Activated naive CD4-positive, alpha-beta T cell treated with anti-CD3 and anti-CD28 coated beads, Interleukin-2, amount 50 U/mL, for 16 hours (primary cell): ENCODE results near the gene FCMR.

Experiments
- DNase-seq: peaks from one replicate; pipeline ENCODE4 v3.0.0-alpha.2; 2020

Gene FCMR

GRCh38 chr1:206921772-206922265 lies at the start of gene FCMR:
Gene FCMR (minus strand): TSS chr1:206921941. CDS start chr1:206921854, 87 bp downstream.
- no peak for DNase-seq

GRCh38 chr1:206971029-206971655 lies 49.4 kb upstream of the FCMR start:
- no peak for DNase-seq

- no peak for DNase-seq
These were observed 48.7 kb upstream of the FCMR start, which contains the start of gene FCAMR for GRCh38 chr1:206970446-206970845. Gene FCAMR (minus strand): TSS chr1:206970460. CDS start chr1:206970125, 335 bp downstream.

GRCh38 chr1:206969090-206969489 lies 47.3 kb upstream of the FCMR start:
- no peak for DNase-seq

- no peak for DNase-seq
These were observed 45.5 kb upstream of the FCMR start for GRCh38 chr1:206967096-206967849.

- no peak for DNase-seq
These were observed 44.0 kb upstream of the FCMR start for GRCh38 chr1:206965781-206966180.

GRCh38 chr1:206963740-206964139 lies 42.0 kb upstream of the FCMR start:
- DNase-seq: no peak

GRCh38 chr1:206963119-206963712 lies 41.5 kb upstream of the FCMR start:
- no peak for DNase-seq

- DNase-seq: no peak
These were observed 40.5 kb upstream of the FCMR start for GRCh38 chr1:206962272-206962671.

GRCh38 chr1:206961668-206962067 lies 39.9 kb upstream of the FCMR start:
- DNase-seq: no peak

- no peak for DNase-seq
These were observed 39.1 kb upstream of the FCMR start for GRCh38 chr1:206960676-206961386.

- no peak for DNase-seq
These were observed 36.4 kb upstream of the FCMR start for GRCh38 chr1:206958144-206958543.

GRCh38 chr1:206957639-206958038 lies 35.9 kb upstream of the FCMR start:
- DNase-seq: no peak

- DNase-seq: no peak
These were observed 34.0 kb upstream of the FCMR start for GRCh38 chr1:206955476-206956451.

- DNase-seq: no peak
These were observed 33.0 kb upstream of the FCMR start for GRCh38 chr1:206954459-206955342.

- DNase-seq: no peak
These were observed 31.9 kb upstream of the FCMR start for GRCh38 chr1:206953626-206954025.

GRCh38 chr1:206953126-206953525 lies 31.4 kb upstream of the FCMR start:
- DNase-seq: no peak

- DNase-seq: no peak
These were observed 30.4 kb upstream of the FCMR start for GRCh38 chr1:206952171-206952570.

GRCh38 chr1:206951318-206952100 lies 29.8 kb upstream of the FCMR start:
- no peak for DNase-seq

- no peak for DNase-seq
These were observed 27.9 kb upstream of the FCMR start for GRCh38 chr1:206949641-206950040.
